NCI-H526 (cell line): ENCODE data around the gene FSTL3.
A peak's percentile ranks its signal among the peaks of the same experiment; 100 is the strongest.
"Not testable (repeated sequence)": the region's sequence is repeated elsewhere in the genome, so short reads cannot be mapped to it uniquely, and the experiment has no call there.

Experiments used
- DNase-seq, 2 experiments: peaks; one replicate each; lab custom pipeline; 2025; lab: John Stamatoyannopoulos, UW

The FSTL3 gene

DNA sequence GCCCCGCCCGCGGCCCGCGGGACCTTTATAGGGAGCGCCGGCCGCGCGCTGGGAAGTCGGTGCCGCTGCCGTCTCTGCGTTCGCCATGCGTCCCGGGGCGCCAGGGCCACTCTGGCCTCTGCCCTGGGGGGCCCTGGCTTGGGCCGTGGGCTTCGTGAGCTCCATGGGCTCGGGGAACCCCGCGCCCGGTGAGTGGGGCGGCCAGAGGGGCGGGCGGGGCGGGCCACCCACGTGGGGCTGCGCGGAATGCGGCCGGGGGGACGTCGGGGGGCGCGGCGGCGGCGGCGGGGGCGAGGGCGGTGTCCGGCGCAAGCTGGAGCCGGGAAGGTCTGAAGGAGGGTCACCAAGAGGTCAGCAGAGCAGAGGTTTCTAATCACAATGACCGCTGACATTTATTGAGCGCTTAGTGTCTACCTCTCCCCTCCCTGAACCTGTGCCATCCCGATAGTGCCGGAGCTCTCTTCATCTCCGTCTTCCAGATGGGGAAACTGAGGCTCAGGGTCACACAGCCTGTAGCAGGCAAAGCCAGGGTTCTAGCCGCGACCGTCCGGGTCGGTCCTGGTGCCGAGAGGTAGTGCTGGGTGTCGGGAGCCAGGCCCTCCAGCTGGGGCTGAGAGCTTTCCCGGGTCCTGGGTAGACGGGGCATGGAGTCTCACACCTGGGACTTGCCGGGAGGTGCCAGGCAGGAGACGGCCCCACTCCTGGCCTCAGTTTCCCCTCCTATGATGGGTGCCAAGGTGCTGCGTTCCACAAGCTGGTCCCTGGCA, at the start of gene FSTL3:
FSTL3 (plus strand) TSS at position 54 of the 767 bp plus-strand sequence; CDS start at position 86, 32 bp downstream.
- no peak for DNase-seq

DNA sequence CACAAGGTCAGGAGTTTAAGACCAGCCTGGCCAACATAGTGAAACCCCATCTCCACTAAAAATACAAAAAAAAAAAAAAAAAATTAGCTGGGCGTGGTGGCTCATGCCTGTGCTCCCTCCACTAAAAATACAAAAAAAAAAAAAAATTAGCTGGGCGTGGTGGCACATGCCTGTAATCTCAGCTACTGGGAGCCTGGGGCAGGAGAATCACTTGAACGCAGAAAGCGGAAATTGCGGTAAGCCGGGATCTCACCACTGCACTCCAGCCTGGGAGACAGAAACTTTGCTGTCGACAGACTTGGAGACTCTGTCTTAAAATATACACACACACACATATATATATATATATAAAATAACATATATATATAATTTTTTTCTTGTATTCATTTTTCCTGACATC, 49.6 kb upstream of the FSTL3 start:
- not testable (repeated sequence) for DNase-seq

DNA sequence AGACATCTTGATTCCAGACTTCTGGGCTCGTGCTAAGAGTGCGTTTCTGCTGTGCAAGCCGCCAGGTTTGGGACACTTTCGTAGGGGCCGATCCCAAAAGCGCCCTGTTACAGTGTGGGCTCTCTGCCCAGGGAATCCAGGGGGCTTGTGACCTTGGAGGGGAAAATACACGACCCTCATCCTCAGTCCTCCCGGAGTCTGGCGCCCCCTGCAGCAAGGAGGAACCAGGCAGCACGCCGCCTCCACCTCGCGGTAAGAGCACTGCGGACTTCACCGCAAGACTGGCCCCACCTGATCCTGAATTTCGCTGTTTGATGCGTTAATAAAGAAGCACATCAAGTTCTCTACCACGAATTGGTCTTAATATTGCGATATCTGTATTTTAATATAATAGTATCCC, 48.0 kb upstream of the FSTL3 start:
- no peak for DNase-seq

DNA sequence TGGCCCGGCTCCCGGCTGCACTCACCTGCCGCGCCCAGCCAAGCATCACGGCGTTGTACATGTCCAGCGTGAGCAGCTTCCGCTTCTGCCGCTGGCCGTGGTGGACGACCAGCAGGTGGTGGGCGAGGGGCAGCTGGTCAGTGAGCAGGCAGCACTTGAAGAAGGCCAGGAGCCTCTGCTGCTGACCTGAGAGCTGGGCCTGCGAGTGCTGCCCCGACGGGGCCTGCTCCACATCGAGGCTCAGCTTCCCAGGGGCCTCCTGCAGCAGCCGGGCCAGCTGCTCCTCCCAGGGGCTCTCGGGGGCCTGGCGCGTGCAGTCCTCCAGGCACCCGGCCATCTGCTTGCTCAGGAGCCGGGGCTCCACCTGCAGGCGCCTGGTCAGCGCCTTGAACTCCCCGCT, 46.7 kb upstream of the FSTL3 start:
- DNase-seq, result peak in 1 of 2 experiments; percentile 20

DNA sequence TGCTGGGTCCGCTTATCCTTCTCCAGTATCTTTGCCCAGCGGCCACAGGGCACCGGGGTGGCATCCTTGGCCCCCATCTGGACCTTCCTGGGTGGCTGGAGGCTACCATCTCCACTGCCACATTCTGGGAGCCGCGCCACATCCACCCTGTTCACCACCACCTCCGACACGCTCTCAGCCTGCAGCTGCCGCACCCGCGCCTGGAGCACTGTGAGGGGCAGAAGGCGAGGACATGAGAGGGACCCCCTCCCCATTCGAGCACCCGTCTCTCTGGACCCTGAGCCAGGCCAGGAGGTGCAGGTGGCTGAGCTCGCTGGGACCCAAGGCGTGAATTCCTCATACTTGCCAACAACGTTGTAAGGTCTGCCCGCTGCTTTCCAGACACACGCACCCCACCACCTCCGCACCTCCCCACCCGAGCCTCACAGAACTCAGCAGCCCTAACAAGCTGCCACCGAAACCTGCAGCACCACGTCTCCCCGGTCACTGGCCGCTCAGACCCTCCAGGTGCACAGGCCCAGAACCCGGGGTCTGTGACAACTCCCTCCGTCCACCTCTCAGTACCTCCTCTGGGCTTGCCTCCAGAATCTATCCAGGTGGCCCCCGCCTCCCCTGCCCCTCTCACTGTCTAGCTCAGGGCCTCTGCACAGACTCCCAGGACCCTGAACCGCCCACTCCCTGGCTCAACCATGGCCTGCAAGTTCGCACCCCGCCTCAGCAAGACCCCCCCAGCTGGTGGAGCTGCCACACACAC, 46.1 kb upstream of the FSTL3 start:
- DNase-seq, result no peak

DNA sequence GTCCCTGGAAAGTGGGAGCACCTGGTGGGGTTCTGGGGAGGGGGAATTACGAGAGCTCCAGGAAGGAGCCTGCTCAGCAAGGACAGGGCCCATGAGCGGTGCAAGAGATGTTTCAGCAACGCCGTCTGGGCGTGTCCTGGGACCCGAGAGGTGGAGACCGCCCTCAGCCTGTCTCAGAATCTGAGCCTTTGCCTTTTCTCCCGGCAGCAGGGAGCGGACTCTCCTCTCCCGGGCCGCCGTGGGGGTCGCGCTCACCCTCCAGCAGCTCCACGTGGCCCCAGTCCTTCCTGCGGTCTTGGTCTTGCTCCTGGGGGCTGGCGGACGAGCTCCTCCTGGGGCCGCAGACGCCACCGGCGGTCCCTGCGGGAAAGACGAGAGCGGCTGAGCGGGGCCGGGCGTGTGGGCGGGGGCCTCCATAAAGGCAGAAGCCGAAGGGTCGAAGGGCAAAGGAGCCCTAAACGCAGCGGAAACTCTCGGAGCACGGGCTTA, 43.6 kb upstream of the FSTL3 start:
- DNase-seq, result peak in 1 of 2 experiments; percentile 40

DNA sequence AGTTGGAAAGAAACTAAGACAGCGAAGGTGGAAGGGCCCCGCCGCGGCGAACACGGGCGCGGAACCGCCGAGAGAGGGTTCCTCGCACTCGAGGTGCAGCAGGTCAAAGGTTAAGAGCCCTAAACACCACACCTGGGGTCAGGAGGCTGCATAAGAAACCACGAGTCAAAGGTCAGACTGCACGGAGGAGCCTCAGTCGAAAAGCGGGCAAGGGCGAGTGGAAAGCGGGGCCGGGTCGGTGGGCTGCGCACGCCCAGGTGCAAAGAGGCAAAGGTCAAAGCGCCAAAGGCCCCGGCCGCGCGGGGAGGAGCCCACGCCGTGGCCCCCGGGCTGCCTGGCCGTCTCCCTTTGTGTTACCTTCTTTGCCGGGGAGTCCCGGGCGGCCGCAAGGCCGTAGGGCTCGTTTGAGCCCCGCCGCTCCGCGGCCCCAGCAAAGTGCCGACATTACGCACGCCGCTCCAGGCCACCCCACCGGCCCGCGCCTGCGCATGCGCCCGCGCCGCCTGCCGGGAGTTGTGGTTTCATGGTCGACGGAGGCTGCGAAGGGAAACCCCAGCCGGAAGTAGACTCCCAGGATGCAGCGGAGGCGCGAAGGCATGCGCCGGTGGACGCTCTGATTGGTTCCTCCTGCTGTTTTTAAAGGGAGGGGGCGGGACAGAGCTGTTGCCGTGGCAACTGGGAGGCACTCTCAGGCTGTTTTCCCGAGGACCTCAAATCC, 43.0 kb upstream of the FSTL3 start, which contains the start of gene POLRMT:
POLRMT (minus strand) TSS at position 470 of the 718 bp plus-strand sequence; CDS start at position 445, 25 bp downstream.
- peak; percentile 88 to 97 for DNase-seq

DNA sequence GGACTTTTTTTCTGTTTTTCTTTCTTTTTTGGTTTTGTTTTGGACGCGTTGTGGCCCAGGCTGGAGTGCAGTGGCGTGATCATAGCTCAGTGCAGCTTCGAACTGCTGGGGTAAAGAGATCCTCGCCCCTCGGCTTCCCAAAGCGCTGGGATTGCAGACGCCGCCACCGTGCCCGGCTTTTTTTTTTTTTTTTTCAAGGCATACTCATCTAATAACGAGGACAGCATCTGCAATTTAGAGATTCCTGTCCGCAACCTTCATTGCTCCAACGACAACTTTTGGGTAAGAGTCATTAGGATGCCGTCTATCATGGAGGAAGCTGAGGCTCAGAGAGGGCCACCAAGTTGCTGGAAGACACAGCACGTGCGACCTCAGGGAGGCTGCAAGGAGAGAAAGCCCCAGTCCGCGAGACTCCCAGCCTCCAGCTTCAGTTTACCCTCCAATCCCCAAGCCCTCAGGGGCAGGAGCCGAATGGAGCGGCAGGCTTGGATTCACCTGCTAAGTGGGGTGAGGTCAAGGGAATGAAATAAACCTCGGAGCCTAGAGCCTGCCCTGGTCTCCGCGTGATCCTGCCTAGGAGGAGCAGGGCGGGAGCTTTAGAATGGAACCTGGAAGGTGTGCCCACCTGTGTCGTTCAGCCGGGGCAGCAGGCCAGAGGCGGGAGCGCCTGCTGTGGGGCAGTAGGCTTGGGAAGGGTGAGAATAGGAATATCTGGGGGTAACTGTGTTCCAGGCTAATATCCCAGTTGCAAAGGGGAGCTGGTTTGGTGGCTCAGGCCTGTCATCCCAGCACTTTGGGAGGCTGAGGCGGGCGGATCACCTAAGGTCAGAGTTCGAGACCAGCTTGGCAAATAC, 42.2 kb upstream of the FSTL3 start:
- no peak for DNase-seq

DNA sequence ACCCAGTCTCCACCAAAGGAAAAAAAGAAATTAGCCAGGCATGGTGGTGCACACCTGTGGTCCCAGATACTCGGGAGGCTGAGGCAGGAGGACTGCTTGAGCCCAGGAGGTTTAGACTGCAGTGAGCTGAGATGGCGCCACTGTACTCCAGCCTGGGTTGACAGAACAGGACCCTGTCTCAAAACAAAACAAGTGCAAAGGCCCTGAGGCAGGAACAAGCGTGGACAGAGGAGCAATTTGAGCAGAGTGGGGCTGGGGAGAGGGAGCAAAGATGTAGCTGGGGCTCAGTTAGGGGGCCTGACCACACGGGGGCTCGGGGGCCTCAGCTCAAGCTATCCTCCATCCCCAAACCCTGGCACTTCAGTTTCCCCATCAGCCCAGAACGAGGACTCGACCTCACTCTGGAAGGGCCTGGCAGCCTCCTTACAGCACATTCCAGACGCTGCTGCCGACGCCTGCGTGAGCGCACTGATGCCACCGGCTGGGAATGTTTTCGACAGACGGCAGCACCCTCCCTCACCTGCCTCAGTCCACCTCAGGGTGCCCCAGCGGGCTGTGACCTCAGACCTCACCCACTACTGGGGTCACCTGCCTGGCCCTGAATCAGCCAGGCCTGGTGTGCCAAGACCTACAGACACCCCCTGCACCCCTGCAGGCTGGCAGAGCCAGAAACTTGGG, 41.1 kb upstream of the FSTL3 start:
- DNase-seq, result no peak

DNA sequence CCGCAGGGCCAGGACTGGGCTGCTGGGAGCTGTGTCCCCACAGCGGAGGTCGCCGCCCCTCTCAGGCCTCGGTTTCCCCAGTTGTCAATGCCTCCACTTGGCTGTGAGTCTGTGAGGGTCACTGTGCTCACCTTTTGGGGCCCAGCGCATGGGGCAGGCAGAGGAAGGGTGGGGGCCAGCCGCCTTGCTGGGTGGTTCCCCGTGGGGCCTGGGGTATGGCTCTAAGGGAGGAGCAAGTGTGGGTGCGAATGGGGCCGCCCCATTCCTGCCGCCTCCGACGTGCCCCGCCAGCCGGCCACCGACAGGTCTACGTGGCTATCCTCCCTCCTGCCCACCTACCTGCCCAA, 37.3 kb upstream of the FSTL3 start:
- DNase-seq, result no peak

DNA sequence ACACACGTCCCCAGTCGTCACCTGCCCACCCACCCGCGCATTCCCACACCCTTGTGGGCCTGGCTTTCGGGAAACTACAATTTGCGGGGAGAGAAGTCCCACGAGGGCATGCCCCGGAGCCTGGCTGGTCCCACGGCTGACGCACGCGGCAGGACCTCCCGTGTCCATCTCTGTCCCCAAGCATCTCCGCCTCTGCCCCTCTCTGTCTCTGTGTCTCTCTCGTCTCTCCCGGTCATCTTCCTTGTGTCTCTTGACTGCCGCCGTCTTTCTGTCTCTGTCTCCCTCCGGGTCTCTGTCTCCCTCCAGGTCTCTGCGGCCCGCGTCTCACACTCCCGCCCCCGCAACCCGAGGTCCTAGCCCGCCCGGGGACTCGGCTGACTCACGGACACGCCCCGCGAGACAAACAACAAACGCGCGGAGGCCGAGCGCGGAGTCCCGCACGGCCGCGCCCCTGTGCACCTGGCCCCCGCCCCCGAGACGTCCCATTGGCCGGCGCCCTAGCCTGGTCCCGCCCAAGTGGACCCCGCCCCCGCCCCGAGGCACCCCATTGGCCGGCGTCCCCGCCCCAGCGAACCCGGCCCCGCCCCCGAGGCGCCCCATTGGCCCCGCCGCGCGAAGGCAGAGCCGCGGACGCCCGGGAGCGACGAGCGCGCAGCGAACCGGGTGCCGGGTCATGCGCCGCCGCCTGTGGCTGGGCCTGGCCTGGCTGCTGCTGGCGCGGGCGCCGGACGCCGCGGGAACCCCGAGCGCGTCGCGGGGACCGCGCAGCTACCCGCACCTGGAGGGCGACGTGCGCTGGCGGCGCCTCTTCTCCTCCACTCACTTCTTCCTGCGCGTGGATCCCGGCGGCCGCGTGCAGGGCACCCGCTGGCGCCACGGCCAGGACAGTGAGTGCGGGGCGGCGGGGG, 36.7 kb upstream of the FSTL3 start, which contains the start of gene FGF22:
FGF22 (plus strand) TSS at position 627 of the 908 bp plus-strand sequence; CDS start at position 674, 47 bp downstream.
- peak; percentile 30 to 92 for DNase-seq

DNA sequence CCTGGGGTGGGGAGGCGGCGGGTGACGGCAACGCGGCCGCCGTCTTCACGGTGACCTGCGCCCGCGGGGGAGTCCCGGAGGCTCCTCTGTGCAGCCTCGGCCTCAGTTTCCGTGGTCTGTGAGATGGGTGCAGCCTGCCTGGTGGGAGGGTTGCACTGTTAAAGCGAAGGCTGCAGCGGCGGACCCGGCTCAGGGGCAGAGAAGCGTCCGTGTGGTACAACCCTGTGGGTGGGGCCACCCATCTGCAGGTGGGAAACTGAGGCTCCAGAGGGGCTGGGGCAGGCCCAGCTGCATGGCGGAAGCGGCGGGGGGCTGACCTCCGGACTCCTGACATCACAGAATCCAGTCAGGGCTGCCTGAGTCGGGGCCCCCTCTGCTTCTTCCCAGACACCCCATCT, 36.0 kb upstream of the FSTL3 start:
- no peak for DNase-seq

DNA sequence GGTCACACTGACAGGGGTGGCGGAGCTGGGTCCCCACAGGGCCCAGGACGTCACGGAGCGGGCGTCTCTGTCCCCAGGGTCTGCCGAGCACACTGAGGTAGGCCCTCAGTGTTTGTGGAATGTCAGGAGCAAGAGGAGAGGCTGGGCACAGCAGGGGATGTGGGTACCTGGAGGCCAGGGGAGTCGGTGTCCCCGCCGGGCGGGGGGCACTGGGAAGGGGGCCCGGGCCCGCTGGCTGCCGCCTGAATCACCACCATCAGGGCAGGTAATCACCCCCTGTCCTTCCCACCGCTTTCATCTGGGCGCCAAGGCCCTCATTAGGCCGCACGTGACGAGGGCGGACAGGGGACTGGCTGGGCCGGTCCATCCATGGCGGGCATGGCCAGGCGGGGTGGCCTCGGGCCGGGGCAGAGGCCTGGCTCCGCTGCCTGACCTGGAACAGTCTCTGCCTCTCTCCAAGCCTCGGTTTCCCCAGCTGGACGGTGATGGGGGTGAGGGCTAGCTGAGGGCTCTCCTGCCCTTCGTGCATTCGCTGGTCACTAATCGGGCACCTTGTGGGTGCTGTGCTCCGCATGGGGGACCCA, 35.5 kb upstream of the FSTL3 start:
- no peak for DNase-seq

DNA sequence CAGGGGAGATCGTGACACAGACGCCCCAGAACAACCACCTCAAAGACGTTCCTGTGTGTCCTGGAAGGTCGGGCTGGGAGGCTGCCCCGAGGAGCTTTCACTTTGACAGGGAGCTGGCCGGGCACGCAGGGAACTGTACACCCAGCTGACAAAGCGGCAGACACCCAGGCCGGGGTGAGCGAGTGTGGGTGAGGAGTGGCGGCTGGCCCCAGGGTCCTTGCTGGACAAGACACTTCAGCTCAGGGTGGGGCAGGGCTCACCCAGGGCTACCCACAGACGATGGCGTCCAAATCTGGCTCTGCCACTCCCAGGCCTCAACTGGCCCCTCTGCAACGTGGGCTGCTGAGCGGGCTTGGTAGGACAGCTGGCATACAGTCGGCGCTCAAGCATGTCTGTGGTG, 34.5 kb upstream of the FSTL3 start:
- DNase-seq, result no peak

DNA sequence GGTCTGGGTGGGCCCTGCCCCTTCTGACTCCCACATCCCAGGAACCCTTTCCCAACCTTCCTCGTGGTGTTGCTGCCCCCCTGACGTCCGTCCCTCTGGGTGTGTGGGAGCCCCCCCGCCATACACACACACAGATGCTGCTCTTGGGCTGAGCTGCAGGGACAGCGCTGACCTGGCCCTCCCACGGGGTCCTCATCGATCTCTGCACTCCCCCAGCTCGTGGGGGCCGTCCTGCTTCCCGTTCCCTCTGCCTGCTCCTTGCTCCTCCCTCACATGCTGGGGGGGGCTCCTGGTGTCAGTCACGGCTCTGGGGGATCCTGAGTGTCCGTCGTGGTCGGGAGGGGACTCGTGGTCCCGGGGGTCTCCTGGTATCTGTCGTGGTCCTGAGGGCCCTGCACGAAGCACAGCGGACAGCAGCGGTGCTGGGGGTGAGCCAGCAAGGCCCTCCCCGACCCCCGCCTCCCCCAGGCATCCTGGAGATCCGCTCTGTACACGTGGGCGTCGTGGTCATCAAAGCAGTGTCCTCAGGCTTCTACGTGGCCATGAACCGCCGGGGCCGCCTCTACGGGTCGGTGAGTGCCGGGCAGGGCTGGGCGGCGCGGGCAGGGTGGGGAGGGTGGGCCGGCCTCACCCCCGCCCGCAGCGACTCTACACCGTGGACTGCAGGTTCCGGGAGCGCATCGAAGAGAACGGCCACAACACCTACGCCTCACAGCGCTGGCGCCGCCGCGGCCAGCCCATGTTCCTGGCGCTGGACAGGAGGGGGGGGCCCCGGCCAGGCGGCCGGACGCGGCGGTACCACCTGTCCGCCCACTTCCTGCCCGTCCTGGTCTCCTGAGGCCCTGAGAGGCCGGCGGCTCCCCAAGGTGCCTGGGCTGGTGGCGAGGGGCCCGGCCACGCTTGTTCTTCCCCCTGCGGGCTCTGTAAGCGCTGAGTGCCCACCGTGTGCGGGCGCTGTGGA, 33.1 kb upstream of the FSTL3 start:
- DNase-seq, result no peak

DNA sequence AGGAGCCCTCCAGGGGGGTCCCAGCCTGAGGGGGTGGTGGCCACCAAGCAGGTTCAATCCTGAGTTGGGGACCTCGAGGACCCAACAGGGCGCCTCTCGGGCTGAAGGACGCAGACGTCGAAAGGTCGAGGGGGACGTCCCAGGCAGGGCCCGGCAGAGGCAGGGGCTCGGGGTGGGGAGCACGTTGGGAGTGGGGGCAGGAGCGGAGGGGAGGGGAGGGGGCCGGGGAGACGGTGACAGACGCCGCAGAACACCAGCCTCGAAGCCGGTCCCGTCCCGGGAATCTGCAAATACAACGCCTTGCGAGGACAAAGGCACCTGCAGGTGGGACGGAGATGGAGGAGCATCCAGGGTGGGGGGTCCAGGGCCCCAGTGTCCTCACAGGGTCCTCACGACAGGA, 32.5 kb upstream of the FSTL3 start:
- no peak for DNase-seq

DNA sequence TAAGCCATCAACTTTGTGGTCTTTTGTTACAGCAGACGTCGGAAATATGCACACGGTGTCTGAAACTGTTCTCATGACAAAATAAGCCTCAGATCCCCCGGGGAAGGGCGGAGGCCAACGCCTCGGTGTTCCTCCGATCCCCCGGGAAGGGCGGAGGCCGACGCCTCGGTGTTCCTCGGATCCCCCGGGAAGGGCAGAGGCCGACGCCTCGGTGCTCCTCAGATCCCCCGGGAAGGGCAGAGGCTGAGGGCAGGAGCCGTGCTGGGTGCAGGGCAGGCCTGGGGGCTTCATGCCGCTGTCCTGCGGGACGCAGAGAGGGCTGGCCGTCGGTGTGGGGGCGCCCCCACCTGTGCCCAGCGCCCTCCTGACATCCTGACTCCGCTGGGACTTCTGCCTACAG, 31.8 kb upstream of the FSTL3 start:
- DNase-seq, result no peak

DNA sequence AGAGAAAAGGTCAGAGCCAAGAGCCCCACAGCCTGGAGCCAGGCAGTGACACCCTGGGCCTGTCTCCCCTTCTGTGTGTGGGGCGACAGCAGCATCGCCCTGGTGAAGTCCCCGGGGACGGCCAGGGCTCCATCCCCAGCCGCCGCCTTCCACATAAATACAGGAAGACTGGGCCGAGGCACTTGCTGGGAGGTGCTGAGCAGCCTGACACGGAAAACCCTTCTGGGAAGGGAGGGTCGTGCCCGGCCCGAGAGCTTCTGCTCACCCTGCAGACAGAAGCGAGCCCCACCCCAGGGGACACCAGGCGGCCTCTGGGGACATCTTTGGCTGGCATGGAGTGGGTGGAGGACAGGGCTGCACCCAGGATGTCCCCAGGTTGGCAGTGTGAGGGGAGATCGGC, 31.4 kb upstream of the FSTL3 start:
- DNase-seq, result no peak
